WTC11 (cell line): ENCODE data around the gene SNX19.

ENCODE experiments used
- ATF2 ChIP-seq: sonication (generic); formaldehyde crosslinking; IDR thresholded peaks from 2 replicates; pipeline ENCODE4 v1.8.1; 2022; ENCODE audit warnings: low read depth, missing genetic modification reagents, borderline replicate concordance
- ATF3 ChIP-seq: sonication (generic); formaldehyde crosslinking; conservative IDR thresholded peaks from 2 replicates; pipeline ENCODE4 v1.8.1; 2022; ENCODE audit warnings: mild to moderate bottlenecking, missing genetic modification reagents
- CTCF ChIP-seq: fragments of 200-600 bp; IDR thresholded peaks from 2 replicates; pipeline ENCODE4 v1.8.0; 2022; ENCODE audit warnings: antibody characterized with exemption
- E2F1 ChIP-seq: sonication (generic); formaldehyde crosslinking; IDR thresholded peaks from 2 replicates; pipeline ENCODE4 v1.8.0; 2022; ENCODE audit warnings: mild to moderate bottlenecking, missing genetic modification reagents
- E2F4 ChIP-seq: sonication (generic); formaldehyde crosslinking; IDR thresholded peaks from 2 replicates; pipeline ENCODE4 v1.8.1; 2022; ENCODE audit warnings: low read depth, mild to moderate bottlenecking, moderate library complexity, missing genetic modification reagents, borderline replicate concordance
- JUN ChIP-seq: sonication (generic); formaldehyde crosslinking; IDR thresholded peaks from 2 replicates; pipeline ENCODE4 v1.8.0; 2023; ENCODE audit warnings: mild to moderate bottlenecking, missing genetic modification reagents
- NR1H2 ChIP-seq: sonication (generic); formaldehyde crosslinking; IDR thresholded peaks from 2 replicates; pipeline ENCODE4 v1.9.0; 2021; ENCODE audit warnings: mild to moderate bottlenecking, moderate library complexity, missing genetic modification reagents
- TEAD1 ChIP-seq: sonication (generic); formaldehyde crosslinking; IDR thresholded peaks from 2 replicates; pipeline ENCODE4 v1.8.0; 2022; ENCODE audit warnings: mild to moderate bottlenecking, missing genetic modification reagents
- TEAD4 ChIP-seq: sonication (generic); formaldehyde crosslinking; IDR thresholded peaks from 2 replicates; pipeline ENCODE4 v1.8.0; 2022; ENCODE audit warnings: mild to moderate bottlenecking, missing genetic modification reagents
- USF2 ChIP-seq: sonication (generic); formaldehyde crosslinking; IDR thresholded peaks from 2 replicates; pipeline ENCODE4 v1.8.1; 2023; ENCODE audit warnings: mild to moderate bottlenecking, missing genetic modification reagents, moderate library complexity

GRCh38 chr11:130849215-130849568, 67.1 kb downstream of the SNX19 start:
- TF ChIP-seq CTCF, result no peak
- TF ChIP-seq ATF2 (CRISPR knock-in tag), result no peak
- TF ChIP-seq ATF3, result no peak
- no peak for TF ChIP-seq JUN (CRISPR knock-in tag)
- TF ChIP-seq USF2 (CRISPR knock-in tag), result no peak
- no peak for TF ChIP-seq NR1H2 (CRISPR knock-in tag)
- no peak for TF ChIP-seq E2F1
- TF ChIP-seq TEAD1 (CRISPR knock-in tag), result no peak
- TF ChIP-seq E2F4 (CRISPR knock-in tag), result no peak
- TF ChIP-seq TEAD4 (CRISPR knock-in tag), result no peak
